ENCODE measurements around the gene LILRA6. TPM values are rescaled to one million over a fixed set of nuclear protein-coding genes. Genes with fewer than 3 reads are reported as not detected.
"Not testable (repeated sequence)": the region's sequence is repeated elsewhere in the genome, so short reads cannot be mapped to it uniquely, and the experiment has no call there.

Gene LILRA6
- total RNA-seq: not detected in 2 replicates

DNA sequence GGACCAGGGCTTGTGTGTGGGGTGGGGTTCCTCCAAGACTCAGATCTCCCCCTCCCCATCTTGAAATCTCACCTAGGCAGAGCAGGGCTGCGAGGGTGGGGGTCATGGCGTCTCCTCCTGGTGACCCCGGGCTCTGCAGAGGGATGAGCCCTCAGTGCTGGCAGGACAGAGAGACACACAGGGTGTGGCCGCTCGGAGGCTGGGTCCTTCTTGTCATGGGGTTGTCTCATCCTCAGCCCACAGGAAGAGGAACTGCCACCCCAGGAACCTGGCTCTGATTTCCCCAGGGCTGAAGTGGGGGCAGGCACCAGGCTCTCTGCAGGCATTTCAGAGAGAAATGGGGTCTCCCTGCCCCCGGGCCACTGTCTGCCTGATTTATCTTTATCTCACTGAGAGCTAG lies at the start of gene LILRA6:
TSS of gene LILRA6 (minus strand) at position 145 of the 400 bp plus-strand sequence.
- DNase-seq (ENCODE audit: low read depth in 2 of 2): not testable (repeated sequence)

DNA sequence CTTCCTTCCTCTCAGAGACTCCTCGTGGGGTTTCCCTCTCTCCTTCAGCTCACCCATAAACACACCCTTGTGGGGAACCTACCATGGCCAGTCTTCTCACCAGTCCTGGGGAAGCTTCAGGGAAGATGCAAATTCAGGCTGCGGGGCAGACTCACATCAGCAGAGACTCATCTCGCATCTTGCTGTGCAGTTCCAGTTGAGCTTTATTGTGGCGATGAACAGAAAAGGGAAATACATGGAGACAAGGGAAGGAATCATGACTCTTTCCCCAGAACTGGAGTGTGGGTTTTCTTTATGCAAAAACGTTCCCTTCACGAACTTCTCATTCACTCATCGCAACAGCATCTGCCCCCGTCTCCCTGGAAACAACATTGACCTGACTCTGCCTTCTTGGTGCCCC lies 46.6 kb upstream of the LILRA6 start:
- DNase-seq (ENCODE audit: low read depth in 2 of 2): not testable (repeated sequence)

DNA sequence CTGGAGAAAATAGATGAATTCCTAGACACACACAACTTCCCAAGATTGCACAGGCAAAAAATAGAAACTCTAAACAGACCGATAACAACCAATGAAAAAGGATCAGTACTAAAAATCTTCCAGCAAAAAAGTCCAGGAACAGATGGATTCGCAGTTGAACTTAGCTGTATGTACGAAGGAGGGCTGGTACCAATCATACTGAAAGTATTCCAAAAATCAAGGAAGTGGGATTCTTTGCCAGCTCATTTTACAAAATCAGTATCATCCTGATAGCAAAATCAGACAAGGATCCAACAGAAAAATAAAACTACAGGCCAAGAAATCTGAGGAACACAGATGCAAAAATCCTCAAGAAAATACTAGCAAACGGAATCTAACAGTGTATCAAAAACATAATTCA lies 44.9 kb upstream of the LILRA6 start:
- DNase-seq (ENCODE audit: low read depth in 2 of 2): no peak

DNA sequence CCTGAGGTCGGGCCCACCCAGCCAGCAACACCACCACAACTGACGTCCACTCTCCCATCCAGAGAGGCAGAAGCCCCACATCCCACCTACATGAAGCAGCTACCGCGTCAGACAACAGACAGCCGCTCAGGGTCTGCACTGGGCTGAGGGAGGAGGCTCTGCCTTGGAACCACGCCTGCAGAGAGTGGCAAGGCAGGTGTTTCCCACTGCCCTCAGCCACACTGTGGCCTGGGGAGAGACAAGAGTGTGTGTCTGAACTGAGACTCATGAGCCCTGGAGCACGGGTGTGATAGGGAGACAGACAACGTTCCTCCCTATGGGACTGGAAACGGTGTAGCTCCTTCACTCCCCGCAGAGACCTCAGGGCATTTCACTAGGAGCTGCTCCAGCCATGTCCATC lies 43.7 kb upstream of the LILRA6 start:
- DNase-seq (ENCODE audit: low read depth in 2 of 2): not testable (repeated sequence)

DNA sequence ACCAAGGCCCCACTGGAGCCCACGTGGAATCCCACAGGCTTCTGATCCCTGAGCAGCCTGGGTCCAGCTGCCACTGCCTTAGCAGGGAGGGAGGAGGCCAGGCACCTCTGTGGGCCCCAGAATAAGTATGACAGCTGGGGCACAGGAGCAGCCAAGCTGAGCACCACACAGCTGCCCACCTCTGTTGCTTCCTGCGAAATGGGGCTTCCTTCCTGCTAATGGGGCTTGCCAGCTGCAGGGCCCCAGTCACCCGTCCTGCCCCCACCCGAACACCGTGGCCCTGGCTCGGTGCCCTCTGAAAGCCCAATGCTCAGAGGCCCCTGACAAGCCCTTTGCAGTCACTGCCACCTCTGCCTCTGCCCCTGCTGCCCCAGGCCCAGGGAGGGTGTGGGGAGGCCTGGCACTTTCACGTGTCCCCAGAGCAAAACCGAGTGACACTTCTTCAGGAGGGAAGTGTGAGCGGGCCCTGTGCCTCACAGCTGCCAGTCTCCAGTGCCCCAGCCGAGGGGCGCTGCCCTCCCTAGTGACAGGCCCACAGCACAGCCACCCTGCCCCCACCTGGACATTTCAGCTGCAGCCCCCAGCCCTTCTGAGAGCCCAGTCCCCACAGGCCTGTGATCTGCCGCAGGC lies 43.0 kb upstream of the LILRA6 start:
- DNase-seq (ENCODE audit: low read depth in 2 of 2): not testable (repeated sequence)

DNA sequence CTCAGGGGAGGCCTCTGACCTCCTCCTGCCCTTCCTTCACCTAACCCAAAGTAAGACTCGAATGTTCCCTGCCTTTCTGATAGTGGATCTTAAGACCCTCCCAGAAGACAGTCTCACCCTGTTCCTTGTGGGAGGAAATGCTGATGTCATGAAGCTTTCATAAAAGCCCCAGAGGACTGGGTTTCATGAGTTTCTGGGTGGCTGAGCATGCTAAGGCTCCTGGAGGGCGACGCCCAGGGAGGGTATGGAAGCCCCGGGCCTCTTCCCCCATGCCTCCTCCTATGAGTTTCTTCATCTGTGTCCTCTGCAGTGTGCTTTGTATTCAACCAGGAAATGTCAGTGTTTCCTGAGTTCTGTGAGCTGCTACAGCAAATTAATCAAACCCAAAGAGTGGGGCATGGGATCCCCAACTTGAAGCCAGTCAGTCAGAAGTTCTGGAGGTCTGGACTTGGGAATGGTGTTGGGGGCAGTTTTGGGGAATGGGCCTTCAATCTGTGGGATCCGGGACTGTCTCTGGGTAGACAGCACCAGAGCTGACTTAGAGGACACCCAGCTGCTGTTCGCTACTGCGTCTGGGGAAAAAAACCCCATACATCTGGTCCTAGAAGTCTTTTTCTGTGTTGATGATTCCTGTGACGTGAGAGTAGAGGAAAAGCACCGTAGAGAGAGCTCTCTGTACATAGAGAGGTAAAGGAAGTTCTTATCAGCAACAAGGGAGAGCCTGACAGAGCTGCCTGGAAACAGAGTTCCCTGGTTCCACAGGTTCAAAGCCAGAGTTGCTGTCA lies 40.3 kb upstream of the LILRA6 start:
- no peak for DNase-seq (ENCODE audit: low read depth in 2 of 2)

DNA sequence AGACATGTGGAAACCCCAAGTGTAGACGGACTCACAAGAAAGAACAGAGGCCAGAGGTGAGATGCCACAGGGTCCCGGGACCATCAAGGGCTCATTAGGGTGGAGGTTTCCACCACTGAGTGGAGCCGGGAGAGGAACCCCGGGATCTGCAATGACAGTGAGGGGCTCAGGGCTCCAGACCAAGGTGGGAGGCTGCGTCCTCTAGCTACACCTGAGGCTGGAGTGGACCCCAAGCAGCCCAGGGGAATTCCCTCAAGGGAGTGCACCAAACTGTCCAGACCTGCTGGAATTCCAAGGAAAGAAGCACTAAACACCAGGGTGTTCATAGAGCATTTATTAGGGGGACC lies 39.1 kb upstream of the LILRA6 start:
- DNase-seq (ENCODE audit: low read depth in 2 of 2): not testable (repeated sequence)

DNA sequence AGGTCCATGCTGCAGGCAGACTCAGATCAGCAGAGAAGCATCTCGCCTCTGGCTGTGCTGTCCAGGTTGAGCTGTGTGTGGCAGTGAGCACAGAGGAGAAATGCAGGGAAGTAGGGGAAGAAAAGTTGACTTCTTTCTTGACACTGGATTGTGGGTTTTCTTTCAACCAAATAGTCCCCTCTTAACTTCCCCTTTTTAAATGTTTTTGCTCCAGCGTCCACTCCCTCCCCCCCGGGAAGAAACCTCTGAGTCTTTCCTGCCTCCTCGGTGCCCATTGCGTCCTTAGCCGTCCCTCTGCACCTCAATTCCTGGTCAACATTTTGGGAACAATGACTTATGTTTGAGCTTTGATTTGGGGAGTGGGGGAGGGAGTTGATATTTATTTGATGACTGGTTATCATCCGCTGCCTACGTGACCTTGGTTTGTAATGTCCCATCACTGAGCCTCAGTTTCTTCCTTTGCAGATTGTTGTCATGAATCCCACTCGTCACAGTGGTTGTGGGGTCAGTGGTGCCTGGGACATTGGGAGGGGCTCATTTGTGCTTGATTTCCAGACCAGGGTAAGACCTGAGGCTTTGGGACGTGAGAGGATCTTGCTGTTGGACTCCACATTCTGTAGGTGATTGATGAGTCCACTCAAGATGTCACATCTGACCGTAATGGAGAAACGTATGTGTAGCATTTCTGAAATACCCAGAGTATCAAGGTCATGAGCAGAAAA lies 38.6 kb upstream of the LILRA6 start, which contains the start of gene LILRB2:
TSS of gene LILRB2 (minus strand) at position 104 of the 722 bp plus-strand sequence. CDS start 614 bp downstream, outside the sequence.
- DNase-seq (ENCODE audit: low read depth in 2 of 2): no peak

DNA sequence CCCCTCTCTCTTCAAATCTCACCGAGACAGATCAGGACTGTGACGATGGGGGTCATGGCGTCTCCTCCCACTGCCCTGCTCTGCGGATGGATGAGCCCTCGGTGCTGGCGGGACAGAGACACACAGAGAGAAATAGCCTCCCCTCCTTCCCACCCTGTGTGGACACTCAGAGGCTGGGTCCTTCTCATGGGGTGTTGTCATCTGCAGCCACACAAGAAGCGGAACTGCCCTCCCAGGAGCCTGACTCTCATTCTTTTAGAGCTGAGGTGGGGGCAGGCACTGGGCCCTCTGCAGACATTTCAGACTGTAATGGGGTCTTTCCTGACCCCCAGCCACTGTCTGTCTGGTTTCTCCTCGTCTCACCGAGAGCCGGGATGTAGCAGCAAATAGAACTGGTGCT lies 37.9 kb upstream of the LILRA6 start:
- DNase-seq (ENCODE audit: low read depth in 2 of 2): not testable (repeated sequence)

DNA sequence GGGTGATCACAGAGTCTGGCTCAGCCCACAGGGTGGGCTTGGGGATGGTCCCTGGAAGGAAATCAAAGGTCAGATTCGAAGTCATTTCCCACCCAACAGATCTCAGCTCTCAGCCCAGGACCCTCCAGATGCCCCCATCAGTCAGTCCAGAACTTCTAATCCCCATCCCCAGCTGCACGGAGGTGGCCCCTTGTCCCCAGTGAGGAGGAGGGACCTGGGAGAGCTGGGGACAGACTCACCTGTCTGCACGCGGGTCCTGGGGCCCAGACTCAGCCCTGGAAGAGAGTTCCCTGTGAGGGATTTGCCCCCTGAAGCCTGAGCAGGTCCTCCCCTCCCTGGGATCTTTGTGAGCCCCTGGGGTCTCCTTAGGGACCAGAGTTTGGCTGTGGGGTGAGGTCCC lies 37.4 kb upstream of the LILRA6 start:
- not testable (repeated sequence) for DNase-seq (ENCODE audit: low read depth in 2 of 2)

DNA sequence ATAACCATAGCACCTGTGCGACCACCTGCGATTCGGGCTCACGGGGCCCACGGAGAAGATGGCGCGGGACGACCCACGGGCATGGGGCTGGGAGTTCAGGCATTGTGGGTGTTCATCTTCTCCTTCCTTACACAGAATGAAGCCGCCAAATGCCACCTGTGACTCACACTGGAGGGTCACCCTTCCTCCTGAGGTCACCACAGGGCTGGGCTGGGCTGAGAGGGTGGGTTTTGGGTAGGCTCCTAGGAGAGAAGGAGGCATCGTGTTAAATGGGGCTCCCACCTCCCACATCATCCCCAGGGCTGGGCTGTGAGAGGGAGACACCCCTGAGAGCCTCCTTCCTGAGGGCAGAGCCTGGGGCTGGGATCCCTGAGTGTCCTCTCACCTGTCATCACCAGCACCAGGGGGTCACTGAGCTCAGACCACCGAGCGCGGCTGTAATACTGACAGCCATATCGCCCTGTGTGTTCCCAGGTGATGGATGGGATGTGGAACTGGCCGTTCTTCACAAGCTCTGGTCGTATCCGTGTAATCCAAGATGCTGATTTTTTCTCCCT lies 36.9 kb upstream of the LILRA6 start:
- DNase-seq (ENCODE audit: low read depth in 2 of 2): no peak

DNA sequence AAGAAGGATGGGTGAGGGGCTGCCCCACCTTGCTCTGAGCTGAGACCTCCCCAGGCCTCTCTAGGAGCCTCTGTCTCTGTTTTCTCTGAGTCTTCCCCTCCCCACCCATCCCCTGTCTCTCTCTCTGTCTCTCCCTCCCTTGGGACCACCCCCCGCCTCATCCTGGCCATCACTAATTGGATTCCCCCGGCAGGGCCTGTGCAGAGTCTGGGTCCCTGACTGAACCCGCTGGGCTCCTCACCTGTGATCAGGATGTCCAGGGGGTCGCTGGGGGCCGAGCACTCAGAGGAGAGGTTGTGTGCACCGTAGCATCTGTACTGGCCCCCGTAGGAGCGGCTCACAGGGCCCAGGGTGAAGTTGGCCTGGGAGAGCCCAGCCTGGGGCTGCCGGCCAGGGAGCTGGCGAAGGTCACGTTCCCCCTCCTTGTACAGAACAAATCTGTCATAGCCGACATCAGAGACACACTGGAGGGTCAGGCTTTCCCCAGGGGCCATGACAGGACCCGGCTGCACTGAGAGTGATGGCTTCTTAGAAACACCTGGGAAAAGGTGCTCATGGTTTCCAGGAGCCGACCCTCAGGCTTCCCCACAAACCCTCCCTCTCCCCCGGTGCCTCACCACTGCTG lies 36.1 kb upstream of the LILRA6 start:
- not testable (repeated sequence) for DNase-seq (ENCODE audit: low read depth in 2 of 2)

DNA sequence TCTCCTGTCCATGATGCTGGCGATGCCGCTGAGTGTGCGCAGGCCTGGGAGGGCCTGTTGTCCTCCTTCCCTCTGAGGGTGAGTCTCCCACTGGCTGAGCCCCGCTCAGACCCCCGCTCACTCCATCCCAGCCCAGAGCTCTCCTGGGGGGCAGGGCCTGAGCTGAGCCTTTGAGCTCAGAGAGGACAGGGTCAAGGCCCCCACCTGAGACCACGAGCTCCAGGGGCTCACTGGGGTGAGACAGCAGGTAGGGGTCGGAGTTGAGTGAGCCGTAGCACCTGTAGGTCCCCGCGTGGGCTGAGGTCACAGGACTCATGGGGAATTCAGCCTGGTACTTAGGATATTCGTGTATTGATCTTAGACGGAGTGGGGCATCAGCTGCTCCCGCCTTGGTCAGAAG lies 35.5 kb upstream of the LILRA6 start:
- not testable (repeated sequence) for DNase-seq (ENCODE audit: low read depth in 2 of 2)

DNA sequence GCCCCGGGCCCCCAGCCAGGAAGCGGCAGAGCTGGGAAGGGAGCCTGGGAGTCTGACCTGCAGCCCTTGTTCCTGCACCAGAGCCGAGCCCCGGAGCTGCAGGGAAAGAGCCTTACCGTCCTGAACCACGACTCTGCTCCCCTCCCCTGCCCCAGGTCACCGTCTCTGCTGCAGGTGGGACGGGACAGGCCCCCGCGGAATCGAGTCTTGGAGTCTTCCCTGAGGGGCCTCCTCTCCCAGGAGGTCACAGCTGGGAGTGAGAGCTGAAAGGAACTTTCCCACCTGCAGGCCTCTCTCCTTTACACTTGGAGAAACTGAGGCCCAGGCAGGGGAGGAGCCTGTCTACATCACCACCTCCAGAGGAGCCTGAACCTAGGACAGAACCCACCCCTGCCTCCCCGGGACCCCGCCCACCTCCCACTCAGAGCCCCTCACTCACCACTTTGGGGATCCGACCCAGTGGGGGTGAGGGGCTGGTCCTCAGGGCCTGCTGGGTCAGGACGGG lies 34.6 kb upstream of the LILRA6 start:
- DNase-seq (ENCODE audit: low read depth in 2 of 2): not testable (repeated sequence)

DNA sequence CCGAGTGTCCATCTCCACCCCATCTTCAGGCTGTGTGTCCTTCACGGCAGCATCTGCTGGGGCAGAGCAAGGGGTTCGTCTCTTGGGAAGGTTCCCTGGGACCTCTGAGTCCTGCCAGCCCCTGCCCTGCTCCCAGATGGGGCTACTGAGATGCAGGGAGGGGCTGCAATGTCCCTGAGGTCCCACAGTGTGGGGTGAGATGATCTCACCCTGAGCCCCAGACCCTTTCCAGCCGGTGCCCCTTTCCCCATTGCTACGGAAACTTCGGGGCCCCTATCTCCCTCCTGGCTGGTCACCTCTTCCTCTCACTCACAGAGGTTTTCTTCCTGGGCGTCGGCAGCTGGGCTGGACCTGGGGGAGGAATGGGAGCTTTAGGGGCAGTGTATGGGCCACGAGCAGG lies 33.4 kb upstream of the LILRA6 start:
- no peak for DNase-seq (ENCODE audit: low read depth in 2 of 2)

DNA sequence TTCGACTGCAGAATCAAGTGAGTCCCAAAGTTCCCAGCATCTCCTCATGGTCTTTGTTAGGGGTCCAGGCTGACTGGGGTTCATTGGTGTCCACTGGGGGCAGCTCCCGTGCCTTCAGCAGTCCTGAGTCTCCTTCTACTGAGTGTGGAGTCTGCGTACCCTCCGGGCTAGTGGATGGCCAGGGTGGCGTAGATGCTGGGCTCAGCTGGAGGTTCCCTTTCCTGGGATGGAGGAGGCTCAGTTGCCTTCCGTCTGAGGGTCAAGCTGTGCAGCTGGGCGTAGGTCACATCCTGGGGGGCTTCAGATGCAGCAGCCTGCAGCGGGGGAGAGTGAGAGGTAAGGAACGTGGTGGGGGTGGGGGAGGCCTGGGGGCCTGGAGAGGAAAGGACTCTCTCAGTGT lies 31.9 kb upstream of the LILRA6 start:
- DNase-seq (ENCODE audit: low read depth in 2 of 2): not testable (repeated sequence)

DNA sequence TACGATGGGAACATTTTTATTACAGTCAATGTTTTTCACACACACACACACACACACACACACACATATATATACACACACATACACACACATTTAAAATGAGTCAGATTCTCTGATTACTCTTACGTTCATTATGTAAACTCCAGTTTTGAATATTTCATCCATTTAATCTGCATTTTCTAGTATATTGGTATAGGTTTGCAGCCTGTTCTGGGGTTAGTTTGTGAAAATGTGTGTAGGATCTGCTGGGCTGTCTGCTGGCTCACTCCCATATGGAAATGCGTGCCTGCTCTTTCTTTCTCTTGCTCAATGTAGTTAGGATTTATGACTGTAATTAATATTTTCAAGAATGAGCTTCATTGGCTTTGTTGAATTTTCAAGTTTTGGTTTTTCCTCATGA lies 31.2 kb upstream of the LILRA6 start:
- DNase-seq (ENCODE audit: low read depth in 2 of 2): no peak

DNA sequence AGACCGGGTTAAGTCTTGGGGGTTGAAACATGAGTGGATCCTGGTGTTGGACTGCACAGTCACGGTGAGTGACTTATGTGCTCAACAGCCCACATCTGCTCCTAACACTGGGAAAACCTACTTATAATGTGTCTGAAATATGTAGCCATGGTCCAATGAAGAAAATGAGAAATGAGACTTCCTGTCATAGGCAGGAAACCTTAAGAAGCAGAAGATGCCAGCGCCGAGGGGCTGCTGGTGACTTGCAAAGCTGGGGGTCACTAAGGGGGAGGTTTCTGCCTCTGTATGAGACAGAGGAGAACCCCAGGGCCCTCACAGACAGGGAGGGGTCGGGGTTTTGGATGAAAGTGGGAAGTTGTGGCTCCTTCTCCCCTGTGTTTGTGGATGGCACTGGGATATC lies 29.6 kb upstream of the LILRA6 start:
- not testable (repeated sequence) for DNase-seq (ENCODE audit: low read depth in 2 of 2)

DNA sequence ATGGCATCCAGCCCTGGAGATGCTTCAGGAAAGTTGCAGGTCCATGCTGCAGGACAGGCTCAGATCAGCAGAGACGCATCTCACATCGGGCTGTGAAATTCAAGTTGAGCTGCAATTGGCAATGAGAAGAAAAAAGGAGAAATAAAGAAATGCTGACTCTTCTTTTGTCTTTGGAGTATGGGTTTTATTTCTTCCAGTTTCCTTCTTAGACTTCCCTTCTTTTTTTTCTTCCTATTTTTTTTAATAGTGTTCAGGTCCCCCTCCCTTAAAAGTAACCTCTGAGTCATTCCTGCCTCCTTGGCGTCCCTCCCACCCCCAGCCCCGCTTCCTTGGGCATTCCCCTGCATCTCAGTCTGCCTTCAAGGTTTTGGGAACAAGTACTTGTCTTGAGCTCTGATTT lies 29.0 kb upstream of the LILRA6 start:
- DNase-seq (ENCODE audit: low read depth in 2 of 2): not testable (repeated sequence)

DNA sequence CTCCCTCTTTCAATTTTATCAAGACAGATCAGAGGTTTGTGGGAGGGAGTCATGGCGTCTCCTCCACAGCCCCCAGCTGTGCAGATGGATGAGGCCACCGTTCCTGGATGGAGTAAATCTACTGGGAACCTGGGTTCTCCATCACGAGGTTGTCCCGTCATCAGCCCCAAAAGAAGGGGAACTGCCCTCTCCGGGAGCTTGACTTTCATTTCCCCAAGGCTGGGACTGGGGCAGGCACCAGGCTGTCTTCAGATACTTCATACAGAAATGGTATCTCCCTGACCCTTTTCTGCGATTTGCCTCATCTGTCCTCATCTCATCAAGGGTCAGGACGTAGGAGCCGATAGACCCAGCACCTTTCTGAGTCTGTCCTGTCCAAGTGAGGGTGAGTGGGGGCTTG lies 28.5 kb upstream of the LILRA6 start:
- no peak for DNase-seq (ENCODE audit: low read depth in 2 of 2)

DNA sequence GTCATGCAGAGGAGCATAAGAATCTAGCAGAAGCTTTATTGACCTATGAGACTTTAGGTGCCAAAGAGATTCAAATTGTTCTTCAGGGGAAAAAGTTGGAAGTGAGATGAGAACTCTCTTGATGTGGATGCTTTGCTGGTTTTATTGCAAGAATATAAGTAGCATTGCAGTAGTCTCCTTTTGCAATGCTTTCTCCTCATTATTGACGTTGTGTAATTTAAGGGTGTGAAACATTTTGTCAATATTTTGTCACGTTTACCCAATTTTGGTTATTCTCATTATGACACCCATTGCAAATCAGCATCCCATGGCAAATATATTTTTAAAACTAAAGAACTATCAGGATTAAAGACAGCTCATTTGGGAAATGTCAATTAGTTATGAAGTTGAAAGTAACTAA lies 26.3 kb upstream of the LILRA6 start:
- DNase-seq (ENCODE audit: low read depth in 2 of 2): no peak

All from dermis microvascular lymphatic vessel endothelial cell (primary cell).